ENCODE measurements around the gene BACH2.

Gene BACH2

DNA sequence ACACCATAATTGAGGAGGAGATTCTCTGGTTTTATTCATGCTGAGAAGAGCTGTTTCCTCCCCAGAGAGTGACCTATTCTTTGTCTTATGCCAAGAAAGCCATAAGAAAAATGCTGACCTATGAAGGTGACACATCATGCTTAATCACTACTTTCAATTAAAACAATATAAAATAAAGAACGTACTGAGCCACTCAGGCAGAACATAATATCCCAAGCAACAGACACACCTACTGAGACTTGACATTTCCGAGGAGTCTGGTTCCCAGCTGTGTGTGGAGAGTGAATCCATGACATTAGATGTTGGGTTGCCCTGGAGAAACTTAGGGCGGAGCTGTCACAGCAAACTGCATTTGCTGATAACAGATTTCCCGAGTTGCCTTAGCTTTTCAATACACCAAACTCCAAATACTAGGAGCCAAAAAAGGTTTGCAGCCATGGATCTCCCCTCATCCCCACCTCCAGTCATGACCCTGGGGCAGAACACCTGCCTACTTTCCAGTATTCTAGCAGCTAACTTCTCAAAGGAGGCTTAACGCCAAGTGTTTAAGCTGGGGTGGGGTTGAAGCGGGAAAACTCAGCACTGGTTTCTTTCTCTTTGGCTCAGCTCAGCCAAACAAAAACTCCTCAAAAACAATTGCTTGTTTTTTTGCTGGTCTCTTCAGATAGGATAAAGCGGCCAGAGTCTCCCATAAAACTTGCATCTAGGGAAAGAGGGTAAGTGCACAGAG, 92.2 kb downstream of the BACH2 start:
- Mint-ChIP-seq H3K4me3 (no peak overlapping the region), H3K4me1 (no peaks in the 10 kb centered on the region), H3K36me3 (ENCODE audit: low read depth) (peaks cover 50% of the 10 kb centered on the region), H3K27me3 (ENCODE audit: low read depth, poor library complexity) (no peaks in the 10 kb centered on the region), H3K27ac (no peak overlapping the region), H3K9me3 (peaks cover 6% of the 10 kb centered on the region)
- DNase-seq: no peak
- TF ChIP-seq, protein P1, sequence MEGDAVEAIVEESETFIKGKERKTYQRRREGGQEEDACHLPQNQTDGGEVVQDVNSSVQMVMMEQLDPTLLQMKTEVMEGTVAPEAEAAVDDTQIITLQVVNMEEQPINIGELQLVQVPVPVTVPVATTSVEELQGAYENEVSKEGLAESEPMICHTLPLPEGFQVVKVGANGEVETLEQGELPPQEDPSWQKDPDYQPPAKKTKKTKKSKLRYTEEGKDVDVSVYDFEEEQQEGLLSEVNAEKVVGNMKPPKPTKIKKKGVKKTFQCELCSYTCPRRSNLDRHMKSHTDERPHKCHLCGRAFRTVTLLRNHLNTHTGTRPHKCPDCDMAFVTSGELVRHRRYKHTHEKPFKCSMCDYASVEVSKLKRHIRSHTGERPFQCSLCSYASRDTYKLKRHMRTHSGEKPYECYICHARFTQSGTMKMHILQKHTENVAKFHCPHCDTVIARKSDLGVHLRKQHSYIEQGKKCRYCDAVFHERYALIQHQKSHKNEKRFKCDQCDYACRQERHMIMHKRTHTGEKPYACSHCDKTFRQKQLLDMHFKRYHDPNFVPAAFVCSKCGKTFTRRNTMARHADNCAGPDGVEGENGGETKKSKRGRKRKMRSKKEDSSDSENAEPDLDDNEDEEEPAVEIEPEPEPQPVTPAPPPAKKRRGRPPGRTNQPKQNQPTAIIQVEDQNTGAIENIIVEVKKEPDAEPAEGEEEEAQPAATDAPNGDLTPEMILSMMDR (IDR thresholded peaks at IDR 0.05): no peak

DNA sequence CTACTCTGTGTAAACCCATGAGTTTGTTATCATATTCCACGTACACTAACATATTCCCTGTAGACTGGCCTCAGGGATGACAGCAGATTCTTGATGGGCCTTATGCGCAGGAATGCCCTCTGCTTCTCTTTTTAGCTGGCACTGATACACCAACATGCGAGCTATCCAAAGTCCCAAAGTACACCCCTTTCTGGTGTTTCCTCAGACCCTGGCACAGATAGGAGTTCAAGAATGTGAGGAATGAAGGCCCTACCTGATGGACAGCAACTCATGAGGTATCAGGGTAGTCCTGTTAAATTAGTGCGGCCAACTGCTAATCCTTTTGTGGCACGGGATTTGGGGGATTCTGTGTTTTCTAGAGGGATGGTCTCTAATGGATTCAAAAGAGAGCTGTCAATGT, 93.0 kb downstream of the BACH2 start:
- Mint-ChIP-seq H3K36me3 (ENCODE audit: low read depth) (peaks cover 57% of the 10 kb centered on the region), H3K27ac (no peak overlapping the region), H3K4me1 (no peaks in the 10 kb centered on the region), H3K9me3 (peaks cover 13% of the 10 kb centered on the region), H3K4me3 (no peak overlapping the region), H3K27me3 (ENCODE audit: low read depth, poor library complexity) (no peaks in the 10 kb centered on the region)
- no peak for DNase-seq
- TF ChIP-seq, protein P1 (IDR thresholded peaks at IDR 0.05): no peak

DNA sequence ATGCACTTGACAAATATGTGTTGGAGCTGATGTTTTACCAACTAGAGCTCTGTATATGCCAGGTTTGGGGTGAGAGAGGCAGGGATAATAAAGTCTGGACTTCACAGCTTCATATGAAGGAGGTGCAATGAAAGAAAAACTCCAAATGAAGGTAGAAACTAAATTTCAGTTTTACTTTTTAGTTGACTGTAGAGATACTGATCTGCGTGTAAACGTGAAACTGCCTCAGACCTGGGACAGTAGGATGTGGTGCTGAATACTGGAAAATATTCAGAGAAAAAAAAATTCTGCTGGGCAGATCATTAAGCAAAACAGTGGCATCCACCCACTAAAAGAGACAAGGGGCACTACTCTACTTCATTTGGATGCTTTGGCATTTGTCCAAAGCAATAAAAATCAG, 94.5 kb downstream of the BACH2 start:
- H3K27ac Mint-ChIP-seq: no peak overlapping the region
- H3K4me3 Mint-ChIP-seq: no peak overlapping the region

DNA sequence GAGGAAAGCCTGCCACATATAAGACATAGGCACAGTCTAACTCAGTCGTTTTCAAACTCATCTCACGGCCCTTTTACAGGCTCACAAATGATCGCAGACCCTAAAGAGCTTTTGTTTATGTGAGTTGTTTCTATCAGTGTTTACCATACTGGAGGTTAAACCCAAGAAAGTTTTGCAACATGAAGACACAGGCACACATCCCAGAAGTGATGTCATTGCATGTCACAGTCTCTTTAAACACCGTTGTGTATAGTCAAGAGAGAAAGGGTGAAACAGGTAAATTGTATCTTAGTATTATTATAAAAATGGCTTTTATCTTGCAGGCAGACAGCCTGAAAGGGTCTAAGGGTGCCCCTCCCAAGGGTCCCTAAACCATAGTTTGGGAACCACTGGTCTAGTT, 96.7 kb downstream of the BACH2 start:
- TF ChIP-seq, protein P1 (IDR thresholded peaks at IDR 0.05): no peak
- no peak for DNase-seq
- Mint-ChIP-seq H3K36me3 (ENCODE audit: low read depth) (peaks cover 67% of the 10 kb centered on the region), H3K27me3 (ENCODE audit: low read depth, poor library complexity) (no peaks in the 10 kb centered on the region), H3K4me1 (peaks cover 11% of the 10 kb centered on the region), H3K27ac (no peak overlapping the region), H3K4me3 (no peak overlapping the region), H3K9me3 (peaks cover 38% of the 10 kb centered on the region)

More for the DNA sequence above, 94.5 kb downstream of the BACH2 start:
- peaks cover 24% of the 10 kb centered on the region for H3K9me3 Mint-ChIP-seq
- TF ChIP-seq, protein P1 (IDR thresholded peaks at IDR 0.05): no peak
- no peaks in the 10 kb centered on the region for H3K4me1 Mint-ChIP-seq
- no peaks in the 10 kb centered on the region for H3K27me3 Mint-ChIP-seq (ENCODE audit: low read depth, poor library complexity)
- DNase-seq: no peak
- peaks cover 63% of the 10 kb centered on the region for H3K36me3 Mint-ChIP-seq (ENCODE audit: low read depth)

DNA sequence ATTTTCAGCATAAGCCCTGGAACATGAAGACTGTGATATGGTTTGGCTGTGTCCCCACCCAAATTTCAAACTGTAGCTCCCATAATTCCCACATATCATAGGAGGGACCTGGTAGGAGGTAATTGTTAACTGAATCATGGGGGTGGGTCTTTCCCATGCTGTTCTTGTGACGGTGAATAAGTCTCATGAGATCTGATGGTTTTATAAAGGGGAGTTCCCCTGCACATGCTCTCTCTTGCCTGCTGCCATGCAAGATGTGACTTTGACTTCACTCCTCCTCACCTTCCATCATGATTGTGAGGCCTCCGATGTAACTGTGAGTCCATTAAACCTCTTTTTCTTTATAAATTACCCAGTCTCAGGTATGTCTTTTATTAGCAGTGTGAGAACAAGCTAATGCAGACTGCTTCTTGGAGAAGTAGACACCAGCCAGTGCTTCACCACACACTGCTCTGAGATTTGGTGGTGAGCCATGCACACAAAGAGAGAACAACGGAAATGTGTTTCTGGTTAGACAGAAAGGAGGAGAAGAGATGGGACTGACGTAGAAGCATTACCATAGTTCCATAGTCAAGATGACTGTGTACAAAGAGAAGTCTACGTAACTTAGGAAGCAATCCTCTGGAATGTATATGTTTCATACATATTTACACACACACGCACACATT, 97.8 kb downstream of the BACH2 start:
- H3K4me3 Mint-ChIP-seq: no peak overlapping the region
- DNase-seq: no peak
- TF ChIP-seq, protein P1 (IDR thresholded peaks at IDR 0.05): no peak
- no peak overlapping the region for H3K27ac Mint-ChIP-seq
- H3K9me3 Mint-ChIP-seq: peaks cover 38% of the 10 kb centered on the region
- H3K27me3 Mint-ChIP-seq (ENCODE audit: low read depth, poor library complexity): no peaks in the 10 kb centered on the region
- H3K36me3 Mint-ChIP-seq (ENCODE audit: low read depth): peaks cover 62% of the 10 kb centered on the region
- peaks cover 17% of the 10 kb centered on the region for H3K4me1 Mint-ChIP-seq

Measured in nephron progenitor cell (in vitro differentiated cells).